HepG2 (cell line): ENCODE data around the gene NEURL2. TPM values are rescaled to one million over a fixed set of nuclear protein-coding genes. Genes with fewer than 3 reads are reported as not detected.

Source experiments
- ATAC-seq: fragments of 200-7000 bp; cut with Tn5 transposase; 3 replicates; pipeline ENCODE4 v1.9.1; 2020; ENCODE audit warnings: mild to moderate bottlenecking, moderate library complexity
- BruUV-seq: library from RNA; stranded (reverse); fragments of 400-500 nt; replicated peaks from 2 replicates; lab custom pipeline; 2021; lab: Mats Ljungman, UMichigan
- CTCF ChIA-PET: fragments of 300-600 bp; formaldehyde crosslinking; extraction: SDS; loops from one replicate; lab custom pipeline; 2021; ENCODE audit warnings: low total read pairs, inconsistent platforms, low intra/inter-chr PET ratio; lab: Yijun Ruan, JAX
- POLR2A ChIA-PET: fragments of 350-600 bp; sonication (Branson Sonifier 250); formaldehyde crosslinking; loops from one replicate; lab custom pipeline; 2020; ENCODE audit warnings: antibody characterized with exemption, inconsistent platforms; lab: Yijun Ruan, JAX
- DNase-seq: peaks from one replicate; pipeline ENCODE4 v3.0.0-alpha.2; 2015; ENCODE audit warnings: low spot score
- FAIRE-seq: peaks from 3 replicates; lab custom pipeline; 2011; peaks lifted over from hg19 to GRCh38; lab: Jason Lieb, UNC
- H2AFZ ChIP-seq: one replicate; pipeline ENCODE4 v1.6.1; 2011; ENCODE audit warnings: low read length, inconsistent platforms
- H3K27ac ChIP-seq: fragments of 300-600 bp; 3 replicates; pipeline ENCODE4 v1.8.0; 2011; ENCODE audit warnings: mixed run types, mild to moderate bottlenecking, mixed read lengths, low read length, inconsistent platforms; ENCODE audit not compliant: insufficient read depth; ENCODE audit errors: extremely low read length
- H3K27me3 ChIP-seq, 2 experiments: fragments of 200-600 bp in 1 of 2; 2 replicates in 1 of 2; 3 replicates in 1 of 2; pipeline versions ENCODE4 v1.6.0 to v1.8.0; 2011; ENCODE audit warnings: low read length in 2 of 2, mild to moderate bottlenecking in 2 of 2, moderate library complexity in 2 of 2, inconsistent platforms in 1 of 2; ENCODE audit not compliant: insufficient read depth in 2 of 2, control insufficient read depth in 1 of 2
- H3K36me3 ChIP-seq, 2 experiments: fragments of 200-600 bp in 1 of 2; replicated peaks in 1 of 2; 2 replicates in 1 of 2; 3 replicates in 1 of 2; pipeline versions ENCODE4 v1.5.1 to v1.8.0; 2011; ENCODE audit warnings: low read length in 2 of 2, inconsistent platforms in 1 of 2; ENCODE audit not compliant: insufficient read depth in 2 of 2, control insufficient read depth in 1 of 2
- H3K4me1 ChIP-seq: 2 replicates; pipeline ENCODE4 v1.5.1; 2012; ENCODE audit warnings: low read length, inconsistent platforms; ENCODE audit not compliant: insufficient read depth
- H3K4me2 ChIP-seq: 2 replicates; pipeline ENCODE4 v1.6.0; 2011; ENCODE audit warnings: low read depth, low read length, inconsistent platforms
- H3K4me3 ChIP-seq, 3 experiments: fragments of 200-600 bp in 1 of 3; sonication (generic), shearing (Covaris generic) in 1 of 3; replicated peaks in 1 of 3; 2 replicates each; pipeline ENCODE4 v1.5.1; 2011 to 2016; ENCODE audit warnings: low read length in 3 of 3, inconsistent platforms in 2 of 3, low read depth in 2 of 3, mild to moderate bottlenecking in 2 of 3, control low read depth in 1 of 3, mixed read lengths in 1 of 3; ENCODE audit not compliant: insufficient read depth in 1 of 3
- H3K79me2 ChIP-seq: one replicate; pipeline ENCODE4 v1.6.1; 2011; ENCODE audit warnings: low read length, inconsistent platforms; ENCODE audit not compliant: insufficient read depth
- H3K9ac ChIP-seq: 2 replicates; pipeline ENCODE4 v1.6.0; 2011; ENCODE audit warnings: mild to moderate bottlenecking, low read depth, low read length, inconsistent platforms; ENCODE audit not compliant: insufficient read depth
- H3K9me3 ChIP-seq: 2 replicates; pipeline ENCODE4 v1.5.1; 2012; ENCODE audit warnings: mild to moderate bottlenecking, low read length
- H4K20me1 ChIP-seq: 2 replicates; pipeline ENCODE4 v1.6.0; 2011; ENCODE audit warnings: inconsistent platforms, mild to moderate bottlenecking, low read length, moderate library complexity; ENCODE audit not compliant: insufficient read depth
- GABPA ChIP-seq, 2 experiments: IDR thresholded peaks; 2 replicates each; pipeline ENCODE4 v1.6.1; 2011 to 2016; ENCODE audit warnings: low read depth in 2 of 2, low read length in 1 of 2, missing biosample characterization in 1 of 2, missing genetic modification characterization in 1 of 2
- HOXD1 ChIP-seq: sonication (generic); formaldehyde crosslinking; IDR thresholded peaks from 2 replicates; pipeline ENCODE4 v1.5.0; 2020; ENCODE audit warnings: missing genetic modification reagents
- IKZF4 ChIP-seq: sonication (generic); formaldehyde crosslinking; IDR thresholded peaks from 2 replicates; pipeline ENCODE4 v1.5.1; 2020; ENCODE audit warnings: borderline replicate concordance, mild to moderate bottlenecking, low read depth, missing genetic modification reagents; ENCODE audit errors: not compliant biosample characterization
- KDM5A ChIP-seq: fragments of 200-600 bp; sonication (generic); IDR thresholded peaks from 2 replicates; pipeline ENCODE4 v1.7.0; 2018; ENCODE audit warnings: antibody characterized with exemption, mild to moderate bottlenecking, low read length, borderline replicate concordance
- SRSF9 ChIP-seq: fragments of 200-400 bp; formaldehyde crosslinking; IDR thresholded peaks from 2 replicates; pipeline ENCODE4 v1.6.1; 2018; ENCODE audit warnings: borderline replicate concordance, mild to moderate bottlenecking, low read depth, low read length; ENCODE audit not compliant: insufficient read depth, poor library complexity, severe bottlenecking
- TP53 ChIP-seq: sonication (generic); formaldehyde crosslinking; conservative IDR thresholded peaks from 2 replicates; pipeline ENCODE4 v1.4.0; 2020; ENCODE audit warnings: missing genetic modification reagents
- ZC3H13 ChIP-seq: sonication (generic); formaldehyde crosslinking; IDR thresholded peaks from 2 replicates; pipeline ENCODE4 v1.8.1; 2023; ENCODE audit warnings: mild to moderate bottlenecking, missing genetic modification reagents, moderate library complexity
- ZNF614 ChIP-seq: IDR thresholded peaks from 2 replicates; pipeline ENCODE4 v1.6.1; 2018; ENCODE audit warnings: missing biosample characterization, missing genetic modification reagents, inconsistent platforms, borderline replicate concordance
- WGBS: methylation state at CpG from one replicate; pipeline ENCODE4 v1.1.6; 2017; ENCODE audit warnings: low lambda C conversion rate; 5-methylcytosine and 5-hydroxymethylcytosine counted together
- in situ Hi-C: cut with HindIII; loops from 2 replicates; pipeline ENCODE4 v1.10.0; 2017; ENCODE audit warnings: low pct_unique_long_range_greater_than_20kb; ENCODE audit not compliant: extremely low pct_ligation_motif_present
- intact Hi-C: fragments of 100-400 bp; cut with micrococcal nuclease; formaldehyde crosslinking; loops from one replicate; pipeline ENCODE4 v1.10.0; 2022; ENCODE audit not compliant: unreplicated experiment
- polyA plus RNA-seq, 8 experiments: library from polyadenylated mRNA; depleted of rRNA in 3 of 8; stranded (reverse) in 7 of 8; unstranded in 1 of 8; fragments of >200 nt; fragmentation: Illumina TruSeq in 4 of 8; extraction: Trizol in 4 of 8; gene quantifications; 2 replicates each; pipeline versions ENCODE4 v1.2.1 to v1.2.3, GENCODE V29; 2011 to 2016; ENCODE audit warnings: low read depth in 4 of 8, missing spikeins in 1 of 8, mixed read lengths in 1 of 8; ENCODE audit not compliant: insufficient read depth in 1 of 8
- total RNA-seq, 5 experiments: library from RNA; depleted of rRNA; stranded (reverse); fragments of >200 nt; fragmentation: Illumina TruSeq; extraction: Trizol; gene quantifications; 2 replicates each; pipeline ENCODE4 v1.2.3, GENCODE V29; 2016; ENCODE audit warnings: low read depth in 1 of 5

Gene NEURL2
- total and polyA plus RNA-seq, 2 of the 13 experiments (the other 11 are each of a cell fraction or from before 2014, with no cell fraction given): 7.2 to 9.7 TPM

DNA sequence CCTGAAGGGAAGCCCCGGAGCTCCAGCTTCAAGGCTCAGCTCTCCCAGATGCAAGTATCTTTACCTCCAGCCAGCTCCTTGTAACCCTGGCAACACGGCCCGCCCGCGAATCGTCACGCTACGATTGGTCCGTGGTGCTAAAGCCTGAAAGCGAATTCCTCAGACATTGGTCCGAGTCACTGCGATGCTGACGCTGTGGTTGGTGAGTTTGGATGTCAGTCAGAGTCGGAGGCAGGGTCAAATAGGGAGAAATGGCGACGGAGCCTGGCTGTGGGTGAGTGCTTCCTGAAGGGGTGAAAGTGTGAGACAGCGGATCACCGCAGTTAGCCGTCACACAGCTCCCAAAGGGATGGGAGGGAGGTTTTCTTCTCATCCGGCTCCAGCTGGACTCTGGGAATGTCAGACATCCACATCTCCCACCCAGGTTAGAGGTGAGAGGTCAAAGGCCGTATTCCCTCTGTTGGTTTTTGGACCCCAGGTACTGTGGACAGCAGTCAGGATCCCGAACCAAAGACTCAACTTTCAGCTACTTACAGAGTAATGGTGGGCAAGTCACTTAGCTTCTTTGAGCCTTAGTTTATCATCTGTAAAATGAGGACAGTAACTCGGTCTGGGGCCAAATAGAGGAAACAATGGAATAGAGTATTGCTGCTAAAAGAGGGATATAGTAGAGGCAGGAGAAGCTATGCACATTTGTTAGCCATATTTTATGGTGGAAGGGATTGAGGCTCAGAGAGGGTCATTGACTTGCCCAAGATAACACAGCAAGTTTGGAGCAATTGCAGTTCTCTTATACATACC lies 9.8 kb downstream of the NEURL2 start, which contains the start of gene ZSWIM1 (continued):
- TF ChIP-seq TP53 (no peak), IKZF4 (CRISPR knock-in tag) (peak; percentile 61)

- TF ChIP-seq GABPA (IDR thresholded peaks at IDR 0.05; ENCODE audit: low read depth, low read length) (0 out of 2 replicates have a peak, but pooled peaks have one; percentile 10), GABPA (CRISPR knock-in tag; IDR thresholded peaks at IDR 0.05; ENCODE audit: low read depth) (no peak), HOXD1 (CRISPR knock-in tag) (no peak), KDM5A (no peak), ZNF614 (CRISPR knock-in tag) (no peak), ZC3H13 (CRISPR knock-in tag) (peak; percentile 53), SRSF9 (no peak)
- Histone ChIP-seq H3K4me1 (peaks cover 17% of the 10 kb centered on the region), H3K79me2 (peaks cover 14% of the 10 kb centered on the region), H4K20me1 (no peaks in the 10 kb centered on the region), H3K4me3 (no peak overlapping the region), H3K27ac (no peak overlapping the region), H3K9ac (no peak overlapping the region), H2AFZ (no peak overlapping the region), H3K36me3 (peaks cover 13 to 30% of the 10 kb centered on the region in 2 experiments), H3K9me3 (no peaks in the 10 kb centered on the region), H3K27me3 (no peaks in the 10 kb centered on the region; a peak in 1 of 5 replicates), H3K4me2 (no peak overlapping the region)
- DNase-seq (no peak), ATAC-seq (no peak), FAIRE-seq (no peak)
- CTCF ChIA-PET: no interaction called here
- 95% methylated on average over 13 of the region's 13 CpGs for WGBS
- in situ Hi-C loops: no loop called here
- intact Hi-C loops: no loop called here
- POLR2A ChIA-PET: no interaction called here
- BruUV-seq: no TSS peak
Measured at GRCh38 chr20:45878076-45878761, 12.8 kb downstream of the NEURL2 start.
